Right lobe of liver (tissue), 6 donors: Measurements from ENCODE around the gene PCDHB10. TPM values are rescaled to one million over a fixed set of nuclear protein-coding genes. Genes with fewer than 3 reads are reported as not detected.
"Not testable (repeated sequence)": the region's sequence is repeated elsewhere in the genome, so short reads cannot be mapped to it uniquely, and the experiment has no call there.

ENCODE experiments used
- ATAC-seq, 4 donors: fragments of 200-7000 bp; cut with Tn5 transposase; one replicate each; pipeline ENCODE4 v1.9.1; 2020; ENCODE audit warnings: mild to moderate bottlenecking in 4 of 4, moderate library complexity in 4 of 4
- DNase-seq, 3 donors: peaks; one replicate each; pipeline ENCODE4 v3.0.0-alpha.2; 2020
- H3K27ac ChIP-seq, 3 donors: fragments of 200-600 bp; one replicate each; pipeline ENCODE4 v1.8.0; 2022
- H3K27me3 ChIP-seq, 2 donors: fragments of 200-600 bp; one replicate each; pipeline ENCODE4 v1.8.0; 2022
- H3K36me3 ChIP-seq, 4 donors: fragments of 200-600 bp; sonication (generic) in 1 of 4; one replicate each; pipeline versions ENCODE4 v1.5.1 to v1.8.0; 2017 to 2022; ENCODE audit warnings: control low read depth in 1 of 4
- H3K4me1 ChIP-seq, 4 donors: fragments of 200-600 bp; sonication (generic) in 1 of 4; one replicate each; pipeline versions ENCODE4 v1.5.1 to v1.8.0; 2017 to 2022; ENCODE audit warnings: control low read depth in 1 of 4
- H3K4me3 ChIP-seq, 3 donors: fragments of 200-600 bp; one replicate each; pipeline ENCODE4 v1.8.0; 2022
- H3K9me3 ChIP-seq, 4 donors: fragments of 200-600 bp; sonication (generic) in 1 of 4; one replicate each; pipeline versions ENCODE4 v1.5.1 to v1.8.0; 2017 to 2022; ENCODE audit warnings: control low read depth in 1 of 4
- POLR2A ChIP-seq: fragments of 450-650 bp; IDR thresholded peaks from one replicate; pipeline ENCODE4 v1.6.1; 2017; ENCODE audit warnings: antibody characterized with exemption, mild to moderate bottlenecking
- WGBS: methylation state at CpG from one replicate; pipeline ENCODE4 v1.1.6; 2018; ENCODE audit warnings: low coverage, low lambda C conversion rate; ENCODE audit not compliant: insufficient coverage; ENCODE audit errors: missing lambda C conversion rate; 5-methylcytosine and 5-hydroxymethylcytosine counted together
- intact Hi-C, 2 donors: fragments of 100-400 bp; cut with DNase I; formaldehyde crosslinking; loops; one replicate each; pipeline versions ENCODE4 v1.11.2 to v1.14.1; 2022
- total RNA-seq, 6 experiments: library from RNA; depleted of rRNA in 2 of 6; stranded (reverse); fragments of >200 nt in 2 of 6; fragmentation: NEBNext Ultra II Directional in 3 of 6; extraction: Animal tissue kit (Norgen Biotek cat#: 25700) in 3 of 6; gene quantifications; one replicate each; pipeline versions ENCODE4 v1.1.0 to v1.2.4, GENCODE V29; 2016 to 2023
- TF ChIP-seq, protein P1 (sequence below), 4 donors: fragments of 200-600 bp in 3 of 4; fragments of 450-650 bp in 1 of 4; IDR thresholded peaks; one replicate each; pipeline versions ENCODE4 v1.5.1 to v1.8.0; 2016 to 2022; ENCODE audit warnings: antibody characterized with exemption in 4 of 4, mild to moderate bottlenecking in 2 of 4
- donor health status: DM: no; HTN: yes; CAD: no.
- donor health status: DM: no; HTN: no; CAD: no.
- donor health status: DM: no; HTN: no; CAD: no.
- donor health status: DM: no; HTN: yes; CAD: no.
- donor health status: DM: no; HTN: yes; CAD: no.

PCDHB10 gene
- total RNA-seq, 6 experiments from 2014 or later, result 0.09 to 0.23 (median 0.12) TPM; not detected in 1

- ATAC-seq (no peak), DNase-seq (no peak)
- Histone ChIP-seq H3K27ac (no peak overlapping the region), H3K9me3 (no peaks in the 10 kb centered on the region), H3K36me3 (no peaks in the 10 kb centered on the region), H3K4me3 (no peak overlapping the region), H3K27me3 (peaks cover 0 to 10% of the 10 kb centered on the region in 2 donors), H3K4me1 (no peaks in the 10 kb centered on the region)
- TF ChIP-seq POLR2A, result no peak
- TF ChIP-seq, protein P1, sequence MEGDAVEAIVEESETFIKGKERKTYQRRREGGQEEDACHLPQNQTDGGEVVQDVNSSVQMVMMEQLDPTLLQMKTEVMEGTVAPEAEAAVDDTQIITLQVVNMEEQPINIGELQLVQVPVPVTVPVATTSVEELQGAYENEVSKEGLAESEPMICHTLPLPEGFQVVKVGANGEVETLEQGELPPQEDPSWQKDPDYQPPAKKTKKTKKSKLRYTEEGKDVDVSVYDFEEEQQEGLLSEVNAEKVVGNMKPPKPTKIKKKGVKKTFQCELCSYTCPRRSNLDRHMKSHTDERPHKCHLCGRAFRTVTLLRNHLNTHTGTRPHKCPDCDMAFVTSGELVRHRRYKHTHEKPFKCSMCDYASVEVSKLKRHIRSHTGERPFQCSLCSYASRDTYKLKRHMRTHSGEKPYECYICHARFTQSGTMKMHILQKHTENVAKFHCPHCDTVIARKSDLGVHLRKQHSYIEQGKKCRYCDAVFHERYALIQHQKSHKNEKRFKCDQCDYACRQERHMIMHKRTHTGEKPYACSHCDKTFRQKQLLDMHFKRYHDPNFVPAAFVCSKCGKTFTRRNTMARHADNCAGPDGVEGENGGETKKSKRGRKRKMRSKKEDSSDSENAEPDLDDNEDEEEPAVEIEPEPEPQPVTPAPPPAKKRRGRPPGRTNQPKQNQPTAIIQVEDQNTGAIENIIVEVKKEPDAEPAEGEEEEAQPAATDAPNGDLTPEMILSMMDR (IDR thresholded peaks at IDR 0.05), result no peak
- WGBS, result 38% methylated on average over 1 of the region's 1 CpG
- intact Hi-C loops, result no loop called here
These were observed 16.2 kb upstream of the PCDHB10 start for GRCh38 chr5:141175933-141176332.

GRCh38 chr5:141177577-141178191 is 14.5 kb upstream of the PCDHB10 start, which contains the start of gene PCDHB8:
Gene PCDHB8, plus strand, starts transcription at chr5:141177790. Its CDS starts 245 bp downstream, at chr5:141178035.
- H3K36me3 ChIP-seq, H3K27ac ChIP-seq, DNase-seq, H3K4me1 ChIP-seq, intact Hi-C loops, H3K27me3 ChIP-seq, H3K4me3 ChIP-seq, H3K9me3 ChIP-seq: not testable (repeated sequence)
- 32% methylated on average over 14 of the region's 18 CpGs for whole genome bisulfite sequencing
- ATAC-seq, result peak in 1 of 4 donors; percentile 51

DNA sequence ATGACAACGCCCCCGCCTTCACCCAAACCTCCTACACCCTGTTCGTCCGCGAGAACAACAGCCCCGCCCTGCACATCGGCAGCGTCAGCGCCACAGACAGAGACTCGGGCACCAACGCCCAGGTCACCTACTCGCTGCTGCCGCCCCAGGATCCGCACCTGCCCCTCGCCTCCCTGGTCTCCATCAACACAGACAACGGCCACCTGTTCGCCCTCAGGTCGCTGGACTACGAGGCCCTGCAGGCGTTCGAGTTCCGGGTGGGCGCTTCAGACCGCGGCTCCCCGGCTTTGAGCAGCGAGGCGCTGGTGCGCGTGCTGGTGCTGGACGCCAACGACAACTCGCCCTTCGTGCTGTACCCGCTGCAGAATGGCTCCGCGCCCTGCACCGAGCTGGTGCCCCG is 12.8 kb upstream of the PCDHB10 start:
- intact Hi-C loops, H3K27me3 ChIP-seq, H3K4me3 ChIP-seq, ATAC-seq, H3K27ac ChIP-seq, H3K4me1 ChIP-seq, H3K9me3 ChIP-seq, H3K36me3 ChIP-seq, DNase-seq: not testable (repeated sequence)
- 30% methylated on average over 16 of the region's 39 CpGs for WGBS

GRCh38 chr5:141179876-141180275 is 12.3 kb upstream of the PCDHB10 start:
- H3K27me3 ChIP-seq, intact Hi-C loops, H3K4me1 ChIP-seq, H3K9me3 ChIP-seq, H3K4me3 ChIP-seq, H3K36me3 ChIP-seq, DNase-seq, ATAC-seq, H3K27ac ChIP-seq: not testable (repeated sequence)
- 20% methylated on average over 1 of the region's 32 CpGs for WGBS

- DNase-seq (no peak), ATAC-seq (no peak)
- no peak for TF ChIP-seq POLR2A
- WGBS, result no CpG with 5 or more reads among the region's 1 CpG
- no peak overlapping the region for H3K27ac ChIP-seq
- H3K36me3 ChIP-seq, result no peaks in the 10 kb centered on the region
- no peaks in the 10 kb centered on the region for H3K9me3 ChIP-seq
- intact Hi-C loops, result no loop called here
- H3K4me1 ChIP-seq, result no peaks in the 10 kb centered on the region
- no peak overlapping the region for H3K4me3 ChIP-seq
- H3K27me3 ChIP-seq, result peaks cover 0 to 6% of the 10 kb centered on the region in 2 donors
These were observed 11.8 kb upstream of the PCDHB10 start for GRCh38 chr5:141180313-141180712.

- WGBS, result 11% methylated on average over 12 of the region's 13 CpGs
- TF ChIP-seq POLR2A, result no peak
- TF ChIP-seq, protein P1 (IDR thresholded peaks at IDR 0.05), result peak in 3 of 4 donors; percentile 5 to 26 (median 15)
- DNase-seq, result no peak
- Histone ChIP-seq H3K27ac (no peak within 1 kb of the TSS), H3K9me3 (no peaks in the 10 kb centered on the region), H3K36me3 (no peaks in the 10 kb centered on the region), H3K4me1 (no peaks in the 10 kb centered on the region), H3K27me3 (peaks cover 0 to 3% of the 10 kb centered on the region in 2 donors), H3K4me3 (no peak within 1 kb of the TSS)
- intact Hi-C loops, result no loop called here
- peak in 1 of 4 donors; percentile 51 for ATAC-seq
These were observed 9.9 kb upstream of the PCDHB10 start, which contains the start of gene PCDHB16 for GRCh38 chr5:141182248-141182647. Gene PCDHB16, plus strand, starts transcription at chr5:141182387. Its CDS starts 173 bp downstream, at chr5:141182560.

DNA sequence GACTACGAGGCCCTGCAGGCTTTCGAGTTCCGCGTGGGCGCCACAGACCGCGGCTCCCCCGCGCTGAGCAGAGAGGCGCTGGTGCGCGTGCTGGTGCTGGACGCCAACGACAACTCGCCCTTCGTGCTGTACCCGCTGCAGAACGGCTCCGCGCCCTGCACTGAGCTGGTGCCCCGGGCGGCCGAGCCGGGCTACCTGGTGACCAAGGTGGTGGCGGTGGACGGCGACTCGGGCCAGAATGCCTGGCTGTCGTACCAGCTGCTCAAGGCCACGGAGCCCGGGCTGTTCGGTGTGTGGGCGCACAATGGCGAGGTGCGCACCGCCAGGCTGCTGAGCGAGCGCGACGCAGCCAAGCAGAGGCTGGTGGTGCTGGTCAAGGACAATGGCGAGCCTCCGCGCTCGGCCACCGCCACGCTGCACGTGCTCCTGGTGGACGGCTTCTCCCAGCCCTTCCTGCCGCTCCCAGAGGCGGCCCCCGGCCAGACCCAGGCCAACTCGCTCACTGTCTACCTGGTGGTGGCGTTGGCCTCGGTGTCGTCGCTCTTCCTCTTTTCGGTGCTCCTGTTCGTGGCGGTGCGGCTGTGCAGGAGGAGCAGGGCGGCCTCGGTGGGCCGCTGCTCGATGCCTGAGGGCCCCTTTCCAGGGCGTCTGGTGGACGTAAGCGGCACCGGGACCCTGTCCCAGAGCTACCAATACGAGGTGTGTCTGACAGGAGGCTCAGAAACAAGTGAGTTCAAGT is 7.9 kb upstream of the PCDHB10 start:
- H3K4me3 ChIP-seq, intact Hi-C loops, H3K9me3 ChIP-seq, H3K27ac ChIP-seq, H3K4me1 ChIP-seq, H3K27me3 ChIP-seq, DNase-seq, H3K36me3 ChIP-seq, ATAC-seq: not testable (repeated sequence)
- 23% methylated on average over 12 of the region's 69 CpGs for WGBS
